SU-DHL-6 (cell line): Measurements from ENCODE around the gene LGALS9.

Source experiments
- CTCF ChIP-seq: fragments of 200-600 bp; sonication (generic); IDR thresholded peaks from one replicate; pipeline ENCODE4 v1.5.1; 2017; ENCODE audit warnings: antibody characterized with exemption, mild to moderate bottlenecking, low read length, moderate library complexity; ENCODE audit not compliant: insufficient read depth, poor library complexity, severe bottlenecking
- EZH2phosphoT487 ChIP-seq: fragments of 200-600 bp; sonication (generic), shearing (Covaris generic); conservative IDR thresholded peaks from 2 replicates; pipeline ENCODE4 v1.6.1; 2018; ENCODE audit warnings: mild to moderate bottlenecking, antibody characterized with exemption, low read length, moderate library complexity, mixed read lengths

GRCh38 chr17:27633312-27634025 is 2.5 kb downstream of the LGALS9 start:
- no peak for TF ChIP-seq EZH2phosphoT487
- no peak for TF ChIP-seq CTCF
